ENCODE measurements around the gene MYO1E. TPM values are rescaled to one million over a fixed set of nuclear protein-coding genes. Genes with fewer than 3 reads are reported as not detected.

Gene MYO1E
- total RNA-seq, 1 donor from 2014 or later, result 36.4 TPM

DNA sequence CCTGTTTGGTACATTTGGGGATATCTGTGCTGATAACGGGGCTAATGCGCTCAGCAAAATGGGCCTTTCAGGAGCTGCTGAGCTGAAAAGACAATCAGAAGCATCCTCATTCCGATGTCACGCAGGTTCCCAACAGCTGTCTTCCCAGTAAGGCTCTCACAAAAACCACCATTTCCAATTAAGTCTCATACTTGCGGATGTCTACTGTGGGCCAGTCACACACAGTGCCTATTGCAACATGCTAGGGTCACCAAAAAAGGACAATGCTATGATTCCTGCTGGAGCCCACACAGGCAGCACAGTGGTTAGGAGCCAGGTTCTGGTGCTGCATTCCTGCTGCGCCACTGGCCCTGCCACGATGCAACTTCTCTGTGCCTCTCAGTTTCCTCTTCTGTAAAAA lies 182.4 kb downstream of the MYO1E start:
- no peak for ATAC-seq
- intact Hi-C loops (cut with micrococcal nuclease), result no loop called here
- DNase-seq, result no peak

DNA sequence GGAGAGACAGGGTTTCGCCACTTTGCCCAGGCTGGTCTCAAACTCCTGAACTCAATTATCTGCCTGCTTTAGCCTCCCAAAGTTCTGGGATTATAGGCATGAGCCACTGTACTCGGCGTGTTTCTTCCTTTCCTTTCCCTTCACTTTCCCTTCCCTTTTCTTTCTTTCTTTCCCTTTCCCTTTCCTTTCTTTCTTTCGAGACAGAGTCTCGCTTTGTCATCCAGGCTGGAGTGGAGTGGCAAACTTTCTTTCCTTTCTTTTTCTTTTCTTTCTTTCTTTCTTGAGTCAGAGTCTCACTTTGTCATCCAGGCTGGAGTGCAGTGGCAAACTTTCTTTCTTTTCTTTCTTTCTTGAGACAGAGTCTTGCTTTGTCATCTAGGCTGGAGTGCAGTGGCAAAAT lies 183.4 kb downstream of the MYO1E start:
- DNase-seq (no peak), ATAC-seq (no peak)
- intact Hi-C loops (cut with micrococcal nuclease), result no loop called here

DNA sequence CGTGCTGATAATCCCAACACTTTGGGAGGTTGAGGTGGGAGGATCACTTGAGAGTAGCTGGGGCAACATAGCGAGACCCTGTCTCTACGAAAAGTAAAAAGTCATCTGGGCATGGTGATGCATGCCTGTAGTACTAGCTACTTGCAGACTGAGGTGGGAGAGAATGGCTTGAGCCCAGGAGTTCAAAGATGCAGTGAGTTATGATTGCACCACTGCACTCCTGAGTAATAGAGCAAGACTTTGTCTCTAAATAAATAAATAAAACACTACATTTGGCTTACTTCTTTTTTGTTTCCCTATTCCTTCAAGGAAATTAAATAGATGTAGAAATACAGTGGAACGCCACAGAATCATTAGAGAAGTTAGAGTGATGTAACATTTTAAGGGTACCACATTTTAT lies 186.2 kb downstream of the MYO1E start:
- intact Hi-C loops (cut with micrococcal nuclease), result no loop called here
- ATAC-seq, result no peak
- DNase-seq, result no peak

DNA sequence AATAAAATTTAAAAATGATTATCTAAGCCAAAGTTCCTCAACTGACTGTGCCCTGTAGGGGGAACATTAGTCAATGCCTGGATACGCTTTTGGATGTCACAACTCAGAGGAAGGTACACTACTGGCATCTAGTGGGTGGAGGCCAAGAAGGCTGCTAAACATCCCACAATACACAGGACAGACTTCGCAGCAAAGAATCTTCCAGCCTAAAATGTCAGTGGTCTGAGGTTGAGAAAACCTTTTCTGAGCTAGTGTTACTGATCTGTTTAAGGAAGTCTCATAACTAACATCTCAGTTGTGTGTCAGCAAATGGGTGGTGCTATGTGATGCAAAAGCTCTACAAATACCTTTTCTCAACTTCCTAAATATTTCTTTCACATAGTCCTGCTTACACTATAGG lies 186.9 kb downstream of the MYO1E start:
- ATAC-seq, result no peak
- intact Hi-C loops (cut with micrococcal nuclease), result no loop called here

DNA sequence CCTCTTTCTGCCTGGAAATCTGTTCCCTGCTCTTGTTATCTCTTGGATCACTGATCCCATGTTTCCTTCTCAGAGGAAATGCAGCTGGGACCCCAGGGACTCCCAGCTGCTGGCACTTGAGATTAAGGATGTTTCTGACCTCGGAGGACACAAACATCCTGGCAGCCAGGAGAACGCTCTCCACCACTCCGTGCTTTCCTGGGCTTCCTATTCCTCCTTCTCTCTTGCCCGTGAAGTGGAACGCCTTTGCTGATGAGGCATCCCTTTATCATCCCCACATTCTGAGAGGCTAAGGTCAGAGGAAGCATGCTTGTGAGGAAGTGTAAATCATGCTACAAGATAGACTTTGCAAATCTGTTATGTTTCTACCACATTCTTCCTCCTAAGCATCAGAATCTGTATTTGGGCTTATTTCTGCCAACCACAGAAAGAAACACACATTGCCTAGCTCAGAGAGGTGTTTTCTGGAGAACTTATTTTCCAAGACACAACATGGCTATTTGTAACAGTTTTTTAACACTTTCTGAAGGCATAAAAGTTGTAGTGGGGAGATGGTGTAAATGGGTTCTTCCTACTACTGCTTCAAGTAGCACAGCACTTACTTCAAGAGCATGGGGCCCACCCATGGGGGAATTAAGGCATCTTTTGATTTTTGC lies 191.6 kb downstream of the MYO1E start:
- intact Hi-C loops (cut with micrococcal nuclease), result no loop called here
- no peak for DNase-seq
- no peak for ATAC-seq

More for the DNA sequence above, 186.9 kb downstream of the MYO1E start:
- DNase-seq, result no peak

DNA sequence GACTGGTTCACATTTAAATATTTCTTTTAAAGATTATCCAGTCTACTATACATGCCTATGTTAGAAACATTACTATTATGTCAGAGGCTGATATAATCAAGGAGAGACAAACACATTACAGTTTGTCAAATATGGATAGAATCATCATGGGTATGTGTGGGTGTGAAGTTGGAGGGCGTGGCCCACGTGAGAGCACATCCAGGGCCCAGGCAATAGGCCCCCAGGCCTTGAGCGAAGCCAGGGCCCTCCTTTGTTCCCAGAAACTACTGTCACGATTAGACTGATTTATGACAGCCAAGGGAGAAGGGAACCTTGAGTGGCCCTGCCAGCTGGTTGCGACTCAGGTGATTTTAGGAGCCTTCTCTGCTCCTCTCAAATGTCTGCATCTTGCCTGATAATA lies 193.0 kb downstream of the MYO1E start:
- DNase-seq (no peak), ATAC-seq (no peak)
- intact Hi-C loops (cut with micrococcal nuclease), result loop anchor here (10.0 kb wide), 1 partner anchor 315 kb away; no protein-coding TSS in a partner anchor

DNA sequence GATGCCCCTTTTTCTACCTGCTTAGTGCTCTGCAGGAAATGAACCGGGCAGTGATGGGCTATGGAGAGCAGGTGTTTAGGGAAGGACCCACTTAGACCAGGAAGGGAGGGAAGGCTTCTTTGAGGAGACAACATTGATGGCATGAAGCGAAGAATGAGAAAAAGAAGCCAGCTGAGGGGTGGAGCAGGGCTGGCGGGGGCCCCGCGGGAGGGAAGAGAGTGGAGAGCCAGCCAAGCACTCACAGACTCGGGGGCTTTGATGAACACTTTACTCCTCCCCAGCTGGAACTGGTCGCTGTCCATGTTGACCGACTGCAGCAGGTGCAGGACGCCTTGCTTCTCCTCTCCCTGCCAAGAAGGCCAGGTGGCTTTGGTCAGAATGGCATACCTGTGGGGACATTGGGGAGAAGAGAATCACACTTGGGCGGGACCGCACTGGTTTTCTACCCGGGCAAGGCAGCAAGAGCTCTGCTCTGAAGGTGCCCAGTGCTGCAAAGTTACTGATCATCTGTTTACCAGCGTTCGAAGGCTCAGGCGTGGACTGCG lies 194.4 kb downstream of the MYO1E start:
- DNase-seq, result no peak
- intact Hi-C loops (cut with micrococcal nuclease), result loop anchor here (10.0 kb wide), 1 partner anchor 317 kb away; no protein-coding TSS in a partner anchor
- no peak for ATAC-seq

DNA sequence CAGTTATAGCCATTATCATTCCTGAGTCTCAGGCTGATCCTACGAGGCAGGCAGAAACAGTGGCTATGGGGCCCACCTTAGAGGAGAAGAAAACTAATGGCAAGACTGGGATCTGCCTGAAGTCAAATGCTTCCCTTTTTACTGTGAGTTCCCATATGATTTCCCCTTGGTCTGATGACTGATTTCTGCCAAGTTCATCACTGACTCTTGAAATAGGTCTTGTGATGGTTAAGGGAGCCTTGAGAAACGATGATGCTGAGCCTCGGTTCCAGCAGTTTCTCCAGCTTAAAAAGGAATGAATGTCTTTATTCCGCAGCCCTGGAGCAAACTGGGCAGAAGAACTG lies 195.4 kb downstream of the MYO1E start:
- ATAC-seq, result no peak
- intact Hi-C loops (cut with micrococcal nuclease), result loop anchor here (10.0 kb wide), 1 partner anchor 318 kb away; no protein-coding TSS in a partner anchor
- DNase-seq, result no peak

DNA sequence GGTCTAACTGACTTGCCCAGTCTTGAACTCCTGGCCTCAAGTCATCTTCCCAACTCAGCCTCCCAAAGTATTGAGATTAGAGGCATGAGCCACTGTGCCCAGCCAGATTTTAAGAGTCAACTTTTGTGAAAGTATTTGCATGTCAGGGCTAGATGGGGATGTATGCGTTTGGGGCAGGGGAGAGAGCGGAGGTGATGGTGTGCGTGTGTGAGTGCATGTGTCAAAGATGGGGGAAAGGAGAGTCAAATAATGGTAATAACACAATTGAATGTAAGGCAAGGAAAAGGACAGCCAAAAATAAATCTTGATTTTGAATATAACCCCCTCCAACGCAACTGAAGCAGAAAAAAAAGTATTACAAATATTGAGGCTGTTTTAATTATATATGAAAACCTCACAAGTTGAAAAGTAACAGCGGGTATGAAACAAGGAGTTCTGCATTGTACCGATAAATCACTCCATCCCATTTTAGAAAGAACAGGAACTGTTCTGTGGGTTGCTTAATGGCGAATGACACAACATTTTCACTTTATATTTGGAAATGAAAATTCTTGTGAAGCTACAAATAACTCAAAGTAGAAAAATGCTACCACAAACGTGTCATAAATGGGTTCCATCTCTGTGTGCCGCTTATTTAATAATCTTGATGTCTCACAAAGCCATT lies 195.9 kb downstream of the MYO1E start:
- intact Hi-C loops (cut with micrococcal nuclease), result loop anchor here (10.0 kb wide), 1 partner anchor 318 kb away; no protein-coding TSS in a partner anchor
- DNase-seq, result no peak
- no peak for ATAC-seq

DNA sequence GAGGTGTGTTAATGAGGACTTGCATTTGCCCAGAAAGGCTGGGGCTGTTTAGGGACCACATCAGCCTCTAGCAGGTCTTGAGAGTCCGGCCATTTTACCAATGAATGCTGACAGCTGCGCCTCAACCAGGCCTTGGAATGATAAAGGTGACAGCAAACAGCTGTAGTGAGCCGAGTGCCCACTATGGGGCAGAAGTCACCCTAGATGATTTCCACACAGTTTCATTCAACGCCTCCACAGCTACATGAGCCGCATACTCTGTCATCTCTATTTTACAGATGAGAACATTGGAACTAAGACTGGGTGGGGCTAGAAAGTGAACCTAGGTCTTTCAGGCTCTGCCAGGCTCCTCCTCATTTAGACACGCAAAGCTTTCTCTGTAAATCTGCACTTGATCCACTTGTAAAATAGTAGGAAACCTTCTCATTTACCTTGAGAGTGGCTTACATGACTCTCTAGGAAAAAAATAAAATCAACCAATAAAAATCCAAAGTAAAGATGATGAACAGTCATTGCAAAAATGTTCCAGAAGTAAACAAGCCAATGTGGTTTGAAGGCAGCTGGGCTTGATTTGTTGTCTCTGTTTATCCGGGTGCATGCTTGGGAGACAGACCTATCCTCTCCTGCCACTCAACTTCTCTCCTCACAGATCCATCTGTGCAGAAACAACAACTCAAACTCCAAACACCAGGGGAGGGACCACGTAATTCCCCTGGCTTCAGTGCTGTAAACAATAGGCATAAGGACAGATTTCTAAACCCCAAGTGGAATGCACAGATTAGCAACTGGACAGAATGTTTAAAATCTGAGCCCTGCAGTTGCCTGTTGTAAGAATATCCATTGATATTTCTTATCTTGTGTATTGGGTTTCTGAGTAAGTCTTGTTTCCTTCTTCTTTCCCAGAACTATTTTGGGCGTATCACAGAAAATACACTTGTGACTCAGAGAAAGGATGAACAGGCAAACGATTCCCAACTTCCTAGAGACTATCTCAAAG lies 197.5 kb downstream of the MYO1E start:
- DNase-seq, result peak; percentile 49
- intact Hi-C loops (cut with micrococcal nuclease), result loop anchor here (10.0 kb wide), 1 partner anchor 320 kb away; no protein-coding TSS in a partner anchor

DNA sequence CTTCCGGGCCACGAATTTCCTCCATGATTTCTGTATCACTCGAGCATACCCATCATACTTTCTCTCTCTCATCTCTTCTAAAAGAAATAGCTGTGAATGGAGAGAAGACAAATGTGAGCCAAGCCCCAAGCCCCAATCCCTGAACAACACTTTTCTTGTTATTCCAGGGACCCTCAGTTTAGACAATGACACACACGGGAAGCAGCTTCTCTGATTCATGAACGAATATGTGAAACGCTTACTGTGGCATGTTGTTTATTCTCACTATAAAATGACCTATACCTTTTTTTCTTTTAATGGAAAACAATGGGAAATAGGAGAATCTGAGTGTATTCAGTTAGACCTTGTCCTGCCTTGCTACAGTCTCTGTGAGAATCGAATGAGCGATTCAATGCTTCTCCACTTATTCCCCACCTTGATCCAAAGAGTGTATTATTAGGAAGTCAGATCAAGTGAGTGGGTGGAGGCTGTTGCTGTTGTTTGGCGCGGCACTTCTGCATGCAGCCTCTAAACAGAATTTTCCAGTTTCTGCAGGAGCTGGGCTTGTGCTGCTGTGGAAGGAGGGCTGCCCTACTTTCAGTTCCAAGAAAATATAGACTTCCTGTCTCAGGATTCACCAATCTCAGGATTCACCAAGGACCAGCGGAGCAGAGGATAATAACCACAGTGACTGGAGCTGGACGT lies 198.4 kb downstream of the MYO1E start:
- intact Hi-C loops (cut with micrococcal nuclease), result loop anchor here (10.0 kb wide), 1 partner anchor 321 kb away; no protein-coding TSS in a partner anchor
- no peak for DNase-seq
- ATAC-seq, result peak; percentile 39

More for the DNA sequence above, 197.5 kb downstream of the MYO1E start:
- ATAC-seq, result peak; percentile 92

DNA sequence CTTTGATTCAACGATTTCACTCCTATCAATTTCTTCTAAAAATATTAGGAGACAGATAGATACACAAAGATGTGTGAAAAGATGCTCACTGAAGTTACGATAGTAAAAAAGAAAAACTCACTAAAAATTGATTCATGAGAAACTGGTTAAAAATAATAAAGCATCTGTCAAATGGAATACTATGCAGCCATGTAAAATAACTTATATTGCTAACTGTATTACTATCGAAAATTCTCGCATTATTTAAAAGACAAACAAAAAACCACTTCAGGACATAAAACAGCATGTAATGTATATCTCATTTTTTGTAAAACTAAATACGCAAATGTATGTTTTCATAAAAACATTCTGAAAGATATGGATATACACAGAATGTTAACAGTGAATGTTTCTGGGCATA lies 199.5 kb downstream of the MYO1E start:
- ATAC-seq (no peak), DNase-seq (no peak)
- intact Hi-C loops (cut with micrococcal nuclease), result loop anchor here (10.0 kb wide), 1 partner anchor 322 kb away; no protein-coding TSS in a partner anchor

DNA sequence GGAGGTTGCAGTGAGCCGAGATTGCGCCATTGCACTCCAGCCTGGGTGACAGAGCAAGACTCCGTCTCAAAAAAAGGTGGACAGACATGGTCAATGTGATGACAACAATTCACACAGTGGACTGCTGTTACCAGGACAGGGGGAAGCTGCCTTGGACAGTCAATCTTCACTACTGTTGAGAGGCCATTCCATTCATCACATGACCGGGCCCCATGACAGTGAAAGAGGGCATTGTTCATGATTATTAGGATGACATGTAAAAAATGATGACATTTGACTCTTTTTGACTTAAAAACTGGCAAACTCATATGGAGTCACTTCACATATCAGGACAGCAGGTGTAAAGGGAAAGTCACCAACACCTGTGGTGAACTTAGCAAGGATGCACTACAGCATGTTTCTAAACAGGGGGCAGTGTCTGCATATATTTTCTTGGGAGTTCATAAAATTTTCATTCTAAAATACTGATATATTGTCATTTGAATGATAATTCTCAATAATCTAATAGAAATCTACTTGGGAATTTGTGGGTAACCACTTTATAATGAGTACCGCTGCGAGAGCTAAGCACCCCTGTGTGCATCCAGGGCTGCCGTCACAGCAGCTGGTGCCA lies 200.3 kb downstream of the MYO1E start:
- intact Hi-C loops (cut with micrococcal nuclease), result loop anchor here (10.0 kb wide), 1 partner anchor 322 kb away; no protein-coding TSS in a partner anchor
- no peak for DNase-seq
- no peak for ATAC-seq

DNA sequence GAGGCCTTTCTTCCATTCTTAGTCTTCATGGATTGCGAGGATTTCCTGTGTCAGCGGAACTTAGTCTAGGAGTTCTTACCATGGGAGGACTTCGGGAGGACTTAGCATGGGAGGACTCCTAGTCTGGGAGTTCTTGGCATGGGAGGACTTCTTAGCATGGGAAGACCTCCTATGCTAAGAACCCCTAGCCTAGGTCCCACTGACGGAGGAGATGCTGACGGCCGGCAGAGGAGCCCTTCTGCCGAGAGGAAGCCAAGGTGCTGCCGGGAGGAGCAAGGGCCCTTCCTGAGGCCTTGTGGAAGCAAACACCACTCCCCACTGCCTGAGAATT lies 201.6 kb downstream of the MYO1E start:
- DNase-seq (no peak), ATAC-seq (no peak)
- intact Hi-C loops (cut with micrococcal nuclease), result loop anchor here (10.0 kb wide), 1 partner anchor 324 kb away; no protein-coding TSS in a partner anchor

DNA sequence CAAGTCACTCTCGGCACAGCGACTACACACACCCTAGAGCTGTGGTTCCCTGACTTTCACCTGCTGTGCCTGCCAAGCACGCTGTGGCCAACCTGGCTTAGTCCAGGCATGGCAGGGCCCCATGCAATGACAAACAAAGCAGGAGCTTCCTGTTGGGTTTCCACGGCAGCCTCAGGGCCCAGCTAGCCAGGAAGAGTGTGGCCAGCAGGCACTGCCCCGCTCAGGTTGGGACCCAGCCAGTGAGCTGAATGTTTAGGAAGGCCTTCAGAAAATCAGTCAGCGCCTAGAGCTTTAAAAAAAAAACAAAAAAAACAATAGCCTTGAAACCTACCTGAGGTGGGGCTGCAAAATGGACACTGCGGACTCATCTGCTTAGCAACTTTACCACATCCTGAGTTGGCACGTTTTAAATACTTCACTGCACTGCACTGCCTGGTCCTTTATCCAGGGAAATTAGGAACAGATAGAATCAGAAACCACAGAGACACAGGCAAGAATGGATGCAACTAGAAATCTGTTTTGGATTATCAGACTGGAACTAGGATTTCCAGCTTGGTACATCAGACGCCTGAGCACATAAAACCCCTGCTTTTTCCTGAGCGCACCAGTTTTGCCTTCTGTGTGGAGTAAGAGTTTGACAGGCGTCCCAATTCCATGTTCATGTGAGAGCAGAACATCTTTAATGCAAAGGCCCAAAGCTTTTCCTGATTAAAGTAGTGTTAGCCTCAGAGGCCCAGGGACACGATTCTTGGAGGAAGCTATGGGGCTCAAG lies 202.2 kb downstream of the MYO1E start:
- DNase-seq, result no peak
- no peak for ATAC-seq
- intact Hi-C loops (cut with micrococcal nuclease), result loop anchor here (10.0 kb wide), 1 partner anchor 324 kb away; no protein-coding TSS in a partner anchor

DNA sequence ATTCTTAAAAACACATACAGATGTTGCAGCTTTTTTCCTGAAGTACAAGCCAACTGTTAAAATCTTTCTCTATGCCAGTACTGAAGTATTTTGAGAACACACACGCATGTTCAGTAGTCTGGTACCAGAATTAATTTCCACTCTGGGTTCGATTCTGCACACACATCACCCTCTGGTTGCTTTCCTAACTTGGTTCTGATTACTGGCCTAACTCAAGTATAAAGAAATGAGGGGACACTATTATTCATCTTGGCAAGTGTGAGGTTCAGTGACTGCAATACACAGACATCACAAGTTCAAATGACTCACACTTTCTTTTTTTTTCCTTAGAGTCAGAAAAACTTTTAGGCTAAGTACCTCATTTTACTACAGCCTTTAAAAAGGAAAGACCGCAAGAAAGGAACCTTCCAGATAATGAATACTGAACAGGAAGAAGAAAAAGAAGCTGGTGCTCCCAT lies 203.4 kb downstream of the MYO1E start:
- intact Hi-C loops (cut with micrococcal nuclease), result no loop called here
- DNase-seq (no peak), ATAC-seq (peak; percentile 34)

DNA sequence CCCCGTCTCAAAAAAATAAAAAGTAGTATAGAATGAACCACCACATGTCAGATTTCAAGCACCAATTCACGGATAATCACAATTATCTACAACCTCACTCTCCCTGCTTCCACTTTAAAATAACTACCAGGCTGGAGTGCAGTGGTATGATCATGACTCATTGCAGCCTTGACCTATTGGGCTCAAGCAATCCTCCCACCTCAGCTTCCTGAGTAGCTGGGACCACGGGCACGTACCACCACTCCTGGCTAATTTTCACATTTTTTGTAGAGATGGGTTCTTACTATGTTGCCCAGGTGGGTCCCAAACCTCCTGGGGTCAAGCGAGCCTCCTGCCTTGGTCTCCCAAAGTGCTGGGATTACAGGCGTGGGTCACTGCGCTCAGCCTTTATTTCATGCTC lies 204.1 kb downstream of the MYO1E start:
- no peak for DNase-seq
- intact Hi-C loops (cut with micrococcal nuclease), result no loop called here
- no peak for ATAC-seq
